Psoas muscle (tissue), 8 donors: ENCODE data around the gene RGS9. TPM values are rescaled to one million over a fixed set of nuclear protein-coding genes. Genes with fewer than 3 reads are reported as not detected.

Source experiments
- ATAC-seq, 4 donors: fragments of 200-7000 bp; cut with Tn5 transposase; one replicate each; pipeline ENCODE4 v1.9.1; 2020; ENCODE audit warnings: moderate library complexity in 3 of 4, mild to moderate bottlenecking in 2 of 4
- DNase-seq, 2 donors: peaks; one replicate each; pipeline ENCODE4 v3.0.0-alpha.2; 2020
- H3K27ac ChIP-seq: fragments of 200-600 bp; one replicate; pipeline ENCODE4 v1.8.0; 2022
- H3K27me3 ChIP-seq, 3 donors: fragments of 200-600 bp in 1 of 3; one replicate each; pipeline versions ENCODE4 v1.6.1 to v1.8.0; 2013 to 2022; ENCODE audit warnings: low read length in 2 of 3, mild to moderate bottlenecking in 2 of 3, moderate library complexity in 1 of 3; ENCODE audit not compliant: insufficient read depth in 3 of 3
- H3K36me3 ChIP-seq, 2 donors: fragments of 200-600 bp in 1 of 2; one replicate each; pipeline versions ENCODE4 v1.6.1 to v1.8.0; 2013 to 2022; ENCODE audit warnings: low read depth in 1 of 2, mild to moderate bottlenecking in 1 of 2, moderate library complexity in 1 of 2; ENCODE audit not compliant: insufficient read depth in 1 of 2
- H3K4me1 ChIP-seq: fragments of 200-600 bp; one replicate; pipeline ENCODE4 v1.8.0; 2022
- H3K4me3 ChIP-seq: fragments of 200-600 bp; one replicate; pipeline ENCODE4 v1.8.0; 2022; ENCODE audit warnings: mild to moderate bottlenecking
- H3K9me3 ChIP-seq: fragments of 200-600 bp; one replicate; pipeline ENCODE4 v1.8.0; 2022
- WGBS, 3 donors: extraction: QIAGEN DNeasy Blood & Tissue Kit; methylation state at CpG; one replicate each; pipeline versions ENCODE4 v1.1.6 to v1.1.7; 2013; 5-methylcytosine and 5-hydroxymethylcytosine counted together
- intact Hi-C, 2 donors: fragments of 100-400 bp; cut with DNase I; formaldehyde crosslinking; loops; one replicate each; pipeline versions ENCODE4 v1.11.0 to v1.14.2; 2022
- polyA plus RNA-seq, 3 donors: library from polyadenylated mRNA; stranded (reverse); fragments of 200-250 nt; gene quantifications; one replicate each; pipeline ENCODE4 v1.2.3, GENCODE V29; 2013
- total RNA-seq, 4 donors: library from RNA; stranded (reverse); fragmentation: NEBNext Ultra II Directional in 2 of 4; extraction: Animal tissue kit (Norgen Biotek cat#: 25700) in 2 of 4; gene quantifications; one replicate each; pipeline versions ENCODE4 v1.2.1 to v1.2.4, GENCODE V29; 2021 to 2023
- TF ChIP-seq, protein P1 (sequence below): fragments of 200-600 bp; IDR thresholded peaks from one replicate; pipeline ENCODE4 v1.8.0; 2022; ENCODE audit warnings: antibody characterized with exemption
- donor health status: healthy with polysubstance abuse.
- donor health status: DM: no; HTN: no; CAD: no; lungs with moderate emphysema.
- donor health status: Bipolar disorder and iron deficiency.
- donor health status: healthy.
- donor health status: DM: yes; HTN: yes; CAD: no.
- donor health status: DM: no; HTN: no; CAD: no.
- donor health status: DM: no; HTN: no; CAD: no.
- donor health status: DM: yes; HTN: yes; CAD: no.

The RGS9 gene
- total and polyA plus RNA-seq, 7 donors, result 0.33 to 4.8 (median 2.1) TPM

DNA sequence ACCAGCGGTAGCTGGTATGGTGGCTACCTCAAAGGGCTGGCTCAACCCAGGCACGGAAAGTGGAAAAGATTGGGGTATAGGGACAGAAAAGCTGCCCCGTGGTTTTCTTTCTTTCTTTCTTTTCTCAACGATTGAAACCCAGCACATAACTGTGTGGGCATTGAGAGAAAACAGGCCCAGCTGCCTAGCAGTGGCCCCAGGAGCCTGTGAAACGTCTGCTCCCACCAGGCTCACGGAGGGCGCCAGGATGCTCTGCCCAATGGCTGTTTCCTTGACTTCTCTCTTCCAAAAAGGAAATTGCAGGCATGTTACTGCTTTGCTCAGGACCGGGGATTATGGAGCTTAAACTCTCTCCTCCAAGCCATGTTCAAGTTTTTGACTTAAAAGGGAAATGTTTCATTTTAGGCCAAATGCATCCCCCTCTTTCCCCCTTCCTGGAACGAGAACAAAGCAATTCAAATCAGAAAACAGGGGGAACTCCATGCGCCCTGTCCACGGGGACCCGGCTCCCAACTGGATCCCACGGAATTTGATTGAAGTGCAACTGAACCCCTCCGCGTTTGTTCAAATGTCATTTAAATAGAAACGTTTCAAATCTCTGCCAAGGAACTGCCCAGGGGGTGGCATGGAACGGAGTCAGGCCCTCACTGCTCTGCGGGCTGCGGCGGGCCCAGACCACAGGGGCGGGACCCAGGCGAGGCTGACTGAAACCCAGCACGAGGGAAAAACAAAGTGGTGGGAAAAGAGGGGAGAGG lies 133.5 kb downstream of the RGS9 start:
- DNase-seq, result no peak
- Histone ChIP-seq H3K9me3 (no peaks in the 10 kb centered on the region), H3K4me1 (no peaks in the 10 kb centered on the region), H3K27me3 (peaks cover 0 to 2% (median 0%) of the 10 kb centered on the region in 3 donors), H3K4me3 (no peak overlapping the region), H3K27ac (no peak overlapping the region), H3K36me3 (no peaks in the 10 kb centered on the region)
- intact Hi-C loops, result no loop called here
- ATAC-seq, result no peak
- TF ChIP-seq, protein P1, sequence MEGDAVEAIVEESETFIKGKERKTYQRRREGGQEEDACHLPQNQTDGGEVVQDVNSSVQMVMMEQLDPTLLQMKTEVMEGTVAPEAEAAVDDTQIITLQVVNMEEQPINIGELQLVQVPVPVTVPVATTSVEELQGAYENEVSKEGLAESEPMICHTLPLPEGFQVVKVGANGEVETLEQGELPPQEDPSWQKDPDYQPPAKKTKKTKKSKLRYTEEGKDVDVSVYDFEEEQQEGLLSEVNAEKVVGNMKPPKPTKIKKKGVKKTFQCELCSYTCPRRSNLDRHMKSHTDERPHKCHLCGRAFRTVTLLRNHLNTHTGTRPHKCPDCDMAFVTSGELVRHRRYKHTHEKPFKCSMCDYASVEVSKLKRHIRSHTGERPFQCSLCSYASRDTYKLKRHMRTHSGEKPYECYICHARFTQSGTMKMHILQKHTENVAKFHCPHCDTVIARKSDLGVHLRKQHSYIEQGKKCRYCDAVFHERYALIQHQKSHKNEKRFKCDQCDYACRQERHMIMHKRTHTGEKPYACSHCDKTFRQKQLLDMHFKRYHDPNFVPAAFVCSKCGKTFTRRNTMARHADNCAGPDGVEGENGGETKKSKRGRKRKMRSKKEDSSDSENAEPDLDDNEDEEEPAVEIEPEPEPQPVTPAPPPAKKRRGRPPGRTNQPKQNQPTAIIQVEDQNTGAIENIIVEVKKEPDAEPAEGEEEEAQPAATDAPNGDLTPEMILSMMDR, result no peak
- WGBS, 3 donors, result 26 to 31% (median 27%) methylated on average over 23 of the region's 23 CpGs

GRCh38 chr17:65271296-65271695 lies 134.1 kb downstream of the RGS9 start:
- Histone ChIP-seq H3K9me3 (no peaks in the 10 kb centered on the region), H3K27ac (no peak overlapping the region), H3K4me3 (no peak overlapping the region), H3K27me3 (peaks cover 0 to 2% (median 0%) of the 10 kb centered on the region in 3 donors), H3K4me1 (no peaks in the 10 kb centered on the region), H3K36me3 (no peaks in the 10 kb centered on the region)
- intact Hi-C loops, result no loop called here
- no peak for DNase-seq
- TF ChIP-seq, protein P1, result no peak
- WGBS, 3 donors, result 45 to 51% (median 46%) methylated on average over 4 of the region's 4 CpGs
- no peak for ATAC-seq

Other genes with a start within 250 kb of the RGS9 start
- 1 to 10 TPM; 1.6 to 5.1 (median 3.8) TPM for gene LRRC37A3, start 217.9 kb upstream of the RGS9 start, total RNA-seq
- 1 to 10 TPM in 1 of 3 donors, under 1 TPM in 2; 0.38 to 1.4 (median 0.93) TPM for gene LRRC37A3, start 217.9 kb upstream of the RGS9 start, polyA plus RNA-seq
- gene GNA13, start 80.6 kb upstream of the RGS9 start, total RNA-seq, result 10 to 100 TPM; 34.2 to 85.5 (median 50.4) TPM
- 10 to 100 TPM; 32.7 to 67.2 (median 38.1) TPM for gene GNA13, start 80.6 kb upstream of the RGS9 start, polyA plus RNA-seq